GM12892 (cell line): Measurements from ENCODE around the gene BDH1.

ENCODE experiments used
- POLR2A ChIP-seq: IDR thresholded peaks from 2 replicates; pipeline ENCODE4 v1.6.1; 2011; ENCODE audit warnings: low read depth, low read length, control low read depth
- POLR2AphosphoS5 ChIP-seq: IDR thresholded peaks from 2 replicates; pipeline ENCODE4 v1.6.1; 2011; ENCODE audit warnings: low read depth, low read length, control low read depth
- TAF1 ChIP-seq: IDR thresholded peaks from 2 replicates; pipeline ENCODE4 v1.6.1; 2011; ENCODE audit warnings: low read depth, mild to moderate bottlenecking, control low read depth, low read length, borderline replicate concordance

DNA sequence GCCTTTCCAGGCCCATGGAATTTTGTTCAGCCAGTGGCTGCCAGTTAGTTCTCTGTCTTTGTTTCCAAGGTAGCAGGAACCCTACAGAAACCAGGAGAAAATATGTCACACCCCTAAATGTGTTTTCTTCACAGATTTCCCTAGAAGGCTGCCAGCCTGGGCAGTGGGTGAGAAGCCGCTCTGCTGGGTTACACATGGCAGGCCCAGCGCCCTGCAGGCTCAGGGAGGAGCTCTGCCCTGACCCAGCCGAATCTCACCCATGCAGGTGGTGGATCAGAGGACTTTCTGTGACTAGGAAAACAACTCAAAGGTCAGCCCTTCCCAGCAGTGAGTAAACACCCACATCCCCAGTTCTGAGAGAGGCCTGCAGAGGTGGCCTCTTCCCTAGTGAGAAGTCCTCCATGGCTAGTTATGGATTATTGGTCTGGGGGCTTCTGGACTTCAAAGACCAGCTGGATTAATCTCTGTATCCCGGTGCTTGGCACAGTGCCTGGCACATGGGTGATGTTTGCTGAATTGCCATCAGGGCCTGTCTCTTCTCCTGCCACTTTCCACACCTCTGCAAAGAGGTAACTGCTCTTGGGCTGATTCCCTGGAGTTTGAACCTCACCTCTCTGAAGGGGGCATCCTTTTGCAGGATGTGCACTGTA is 34.7 kb upstream of the BDH1 start:
- TF ChIP-seq TAF1 (no peak), POLR2A (no peak), POLR2AphosphoS5 (no peak)
